ENCODE data around the gene TBC1D22A. TPM values are rescaled to one million over a fixed set of nuclear protein-coding genes. Genes with fewer than 3 reads are reported as not detected.

The TBC1D22A gene
- total and polyA plus RNA-seq, 2 experiments from 2014 or later: 9.6 to 13.3 TPM

DNA sequence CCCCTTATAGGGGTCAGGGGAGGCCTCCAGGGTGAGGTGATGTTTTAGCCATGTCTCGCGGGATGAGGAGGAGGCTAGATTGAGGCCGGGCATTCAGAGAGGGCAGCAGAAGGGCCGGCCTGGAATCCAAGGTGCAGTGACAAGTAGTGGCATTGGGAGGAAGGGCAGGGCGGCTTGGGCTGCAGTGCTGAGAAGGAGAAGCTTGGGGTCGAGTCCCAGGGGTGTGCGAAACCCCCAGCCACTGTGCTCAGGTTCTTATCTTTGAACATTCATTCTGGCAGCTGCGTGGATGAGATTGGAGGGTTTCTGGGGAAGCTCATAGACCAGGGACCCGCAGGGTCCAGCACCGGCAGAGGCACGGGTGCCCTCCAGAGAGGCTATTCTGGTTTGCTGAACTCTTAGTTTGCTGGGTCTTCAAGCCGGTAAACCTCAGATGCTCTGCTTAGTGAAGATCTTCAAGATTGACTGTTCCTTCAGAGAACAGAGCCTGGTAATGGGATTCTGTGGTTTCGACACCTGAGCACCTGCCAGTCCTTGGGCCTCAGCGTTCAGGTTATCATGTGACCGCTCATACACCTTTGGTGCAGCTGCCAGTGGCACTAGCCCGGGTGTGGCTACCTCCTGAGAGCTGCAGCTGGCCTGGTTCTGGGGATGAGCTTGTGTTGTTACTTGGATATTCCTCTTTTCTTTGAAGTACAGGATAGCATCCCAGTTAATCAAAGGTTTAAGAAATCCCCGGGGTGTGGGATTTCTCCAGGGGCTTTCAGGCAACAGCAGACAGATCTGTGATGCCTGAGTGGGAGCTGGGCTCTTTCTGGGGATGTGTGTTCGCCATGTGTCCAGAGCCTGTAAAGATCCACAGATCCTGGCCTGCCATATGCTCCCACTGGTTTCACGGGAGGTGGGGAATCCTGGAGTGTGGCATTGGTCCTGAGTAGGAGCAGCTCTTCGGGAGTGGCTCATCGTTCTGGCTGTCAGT is 152.8 kb downstream of the TBC1D22A start (continued):
- TF ChIP-seq, protein P1, sequence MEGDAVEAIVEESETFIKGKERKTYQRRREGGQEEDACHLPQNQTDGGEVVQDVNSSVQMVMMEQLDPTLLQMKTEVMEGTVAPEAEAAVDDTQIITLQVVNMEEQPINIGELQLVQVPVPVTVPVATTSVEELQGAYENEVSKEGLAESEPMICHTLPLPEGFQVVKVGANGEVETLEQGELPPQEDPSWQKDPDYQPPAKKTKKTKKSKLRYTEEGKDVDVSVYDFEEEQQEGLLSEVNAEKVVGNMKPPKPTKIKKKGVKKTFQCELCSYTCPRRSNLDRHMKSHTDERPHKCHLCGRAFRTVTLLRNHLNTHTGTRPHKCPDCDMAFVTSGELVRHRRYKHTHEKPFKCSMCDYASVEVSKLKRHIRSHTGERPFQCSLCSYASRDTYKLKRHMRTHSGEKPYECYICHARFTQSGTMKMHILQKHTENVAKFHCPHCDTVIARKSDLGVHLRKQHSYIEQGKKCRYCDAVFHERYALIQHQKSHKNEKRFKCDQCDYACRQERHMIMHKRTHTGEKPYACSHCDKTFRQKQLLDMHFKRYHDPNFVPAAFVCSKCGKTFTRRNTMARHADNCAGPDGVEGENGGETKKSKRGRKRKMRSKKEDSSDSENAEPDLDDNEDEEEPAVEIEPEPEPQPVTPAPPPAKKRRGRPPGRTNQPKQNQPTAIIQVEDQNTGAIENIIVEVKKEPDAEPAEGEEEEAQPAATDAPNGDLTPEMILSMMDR (conservative IDR thresholded peaks at IDR 0.05; ENCODE audit: low read depth in 2 of 2): no peak
- TF ChIP-seq, protein P2, sequence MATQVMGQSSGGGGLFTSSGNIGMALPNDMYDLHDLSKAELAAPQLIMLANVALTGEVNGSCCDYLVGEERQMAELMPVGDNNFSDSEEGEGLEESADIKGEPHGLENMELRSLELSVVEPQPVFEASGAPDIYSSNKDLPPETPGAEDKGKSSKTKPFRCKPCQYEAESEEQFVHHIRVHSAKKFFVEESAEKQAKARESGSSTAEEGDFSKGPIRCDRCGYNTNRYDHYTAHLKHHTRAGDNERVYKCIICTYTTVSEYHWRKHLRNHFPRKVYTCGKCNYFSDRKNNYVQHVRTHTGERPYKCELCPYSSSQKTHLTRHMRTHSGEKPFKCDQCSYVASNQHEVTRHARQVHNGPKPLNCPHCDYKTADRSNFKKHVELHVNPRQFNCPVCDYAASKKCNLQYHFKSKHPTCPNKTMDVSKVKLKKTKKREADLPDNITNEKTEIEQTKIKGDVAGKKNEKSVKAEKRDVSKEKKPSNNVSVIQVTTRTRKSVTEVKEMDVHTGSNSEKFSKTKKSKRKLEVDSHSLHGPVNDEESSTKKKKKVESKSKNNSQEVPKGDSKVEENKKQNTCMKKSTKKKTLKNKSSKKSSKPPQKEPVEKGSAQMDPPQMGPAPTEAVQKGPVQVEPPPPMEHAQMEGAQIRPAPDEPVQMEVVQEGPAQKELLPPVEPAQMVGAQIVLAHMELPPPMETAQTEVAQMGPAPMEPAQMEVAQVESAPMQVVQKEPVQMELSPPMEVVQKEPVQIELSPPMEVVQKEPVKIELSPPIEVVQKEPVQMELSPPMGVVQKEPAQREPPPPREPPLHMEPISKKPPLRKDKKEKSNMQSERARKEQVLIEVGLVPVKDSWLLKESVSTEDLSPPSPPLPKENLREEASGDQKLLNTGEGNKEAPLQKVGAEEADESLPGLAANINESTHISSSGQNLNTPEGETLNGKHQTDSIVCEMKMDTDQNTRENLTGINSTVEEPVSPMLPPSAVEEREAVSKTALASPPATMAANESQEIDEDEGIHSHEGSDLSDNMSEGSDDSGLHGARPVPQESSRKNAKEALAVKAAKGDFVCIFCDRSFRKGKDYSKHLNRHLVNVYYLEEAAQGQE (IDR thresholded peaks at IDR 0.05; ENCODE audit: unreplicated experiment): no peak
- no peak for TF ChIP-seq ZNF114 (CRISPR knock-in tag; IDR thresholded peaks at IDR 0.05)

DNA sequence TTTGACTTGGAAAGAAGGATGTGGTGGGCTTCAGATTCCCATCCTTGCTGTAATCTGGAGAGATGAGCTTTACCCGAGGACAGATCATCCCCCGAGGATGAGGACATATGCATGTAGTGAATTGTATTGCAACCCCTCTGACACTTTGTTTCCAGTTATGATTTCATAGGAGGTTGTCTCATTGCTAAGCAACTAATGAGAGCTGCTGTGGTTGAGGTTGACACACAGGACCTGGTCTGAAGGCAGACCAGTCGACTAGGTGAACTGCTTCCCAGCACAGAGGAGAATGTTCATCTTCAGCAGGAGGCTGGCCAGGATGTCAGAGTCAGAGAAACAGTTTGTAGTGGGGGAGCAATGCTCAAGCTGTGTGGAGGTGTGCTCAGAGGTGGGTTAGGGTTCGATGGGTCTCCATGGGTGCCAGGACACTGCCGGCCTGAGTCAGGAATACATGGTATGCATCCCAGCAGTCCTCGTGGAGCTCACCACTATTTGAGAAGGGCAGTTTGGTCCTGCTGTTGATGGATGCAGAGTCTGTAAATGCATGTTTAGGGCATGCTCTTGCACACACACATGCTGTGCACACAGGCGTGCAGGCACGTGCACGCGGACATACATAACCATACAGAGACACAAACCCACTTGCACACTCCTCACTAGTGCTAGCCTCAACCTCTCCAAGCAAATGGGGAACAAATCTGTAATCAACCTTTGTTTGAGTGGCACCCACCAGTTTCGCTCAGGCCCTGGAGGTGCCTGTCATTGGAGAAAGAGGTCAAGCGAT is 153.7 kb downstream of the TBC1D22A start:
- no peaks in the 10 kb centered on the region for H3K79me2 ChIP-seq (replicated peaks; ENCODE audit: insufficient read depth)
- Mint-ChIP-seq H3K4me1 (no peaks in the 10 kb centered on the region), H3K27me3 (ENCODE audit: insufficient read depth, low read depth, poor library complexity) (peaks cover 2% of the 10 kb centered on the region), H3K36me3 (ENCODE audit: low read depth) (peaks cover under 1% of the 10 kb centered on the region; the same call in 2 of the 3 replicates), H3K9me3 (no peaks in the 10 kb centered on the region), H3K27ac (no peak overlapping the region), H3K4me3 (no peak overlapping the region)
- no peak overlapping the region for H3K4me2 ChIP-seq
- no peak overlapping the region for H2AFZ ChIP-seq
- ATAC-seq (no peak), DNase-seq (ENCODE audit: low spot score) (no peak)
- no peaks in the 10 kb centered on the region for H3F3A ChIP-seq (replicated peaks; ENCODE audit: low read depth)
- no peak overlapping the region for H3K27ac ChIP-seq (ENCODE audit: low read depth)
- no peaks in the 10 kb centered on the region for H3K36me3 ChIP-seq (ENCODE audit: insufficient read depth)
- H3K4me1 ChIP-seq (ENCODE audit: insufficient read depth): no peaks in the 10 kb centered on the region
- H3K27me3 ChIP-seq (ENCODE audit: insufficient read depth): no peaks in the 10 kb centered on the region
- no peaks in the 10 kb centered on the region for H4K20me1 ChIP-seq (replicated peaks; ENCODE audit: insufficient read depth)
- no peaks in the 10 kb centered on the region for H3K9me2 ChIP-seq (ENCODE audit: insufficient read depth)
- no peak overlapping the region for H3K4me3 ChIP-seq
- TF ChIP-seq POLR2AphosphoS5 (IDR thresholded peaks at IDR 0.05; ENCODE audit: low read depth): no peak
- no peak for TF ChIP-seq EZH2phosphoT487 (IDR thresholded peaks at IDR 0.05; ENCODE audit: unreplicated experiment)
- TF ChIP-seq EZH2 (IDR thresholded peaks at IDR 0.05; ENCODE audit: low read depth, unreplicated experiment): no peak
- TF ChIP-seq, protein P3, sequence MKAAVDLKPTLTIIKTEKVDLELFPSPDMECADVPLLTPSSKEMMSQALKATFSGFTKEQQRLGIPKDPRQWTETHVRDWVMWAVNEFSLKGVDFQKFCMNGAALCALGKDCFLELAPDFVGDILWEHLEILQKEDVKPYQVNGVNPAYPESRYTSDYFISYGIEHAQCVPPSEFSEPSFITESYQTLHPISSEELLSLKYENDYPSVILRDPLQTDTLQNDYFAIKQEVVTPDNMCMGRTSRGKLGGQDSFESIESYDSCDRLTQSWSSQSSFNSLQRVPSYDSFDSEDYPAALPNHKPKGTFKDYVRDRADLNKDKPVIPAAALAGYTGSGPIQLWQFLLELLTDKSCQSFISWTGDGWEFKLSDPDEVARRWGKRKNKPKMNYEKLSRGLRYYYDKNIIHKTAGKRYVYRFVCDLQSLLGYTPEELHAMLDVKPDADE (IDR thresholded peaks at IDR 0.05): no peak
- TF ChIP-seq, protein P1 (conservative IDR thresholded peaks at IDR 0.05; ENCODE audit: low read depth in 2 of 2): no peak
- TF ChIP-seq, protein P2 (IDR thresholded peaks at IDR 0.05; ENCODE audit: unreplicated experiment): no peak
- TF ChIP-seq CREB1 (CRISPR knock-in tag; IDR thresholded peaks at IDR 0.05; ENCODE audit: low read depth): no peak
- no peak for TF ChIP-seq STAT1 (IDR thresholded peaks at IDR 0.05; ENCODE audit: unreplicated experiment)
